Measurements from ENCODE around the gene AHSA1. TPM values are rescaled to one million over a fixed set of nuclear protein-coding genes. Genes with fewer than 3 reads are reported as not detected.

The AHSA1 gene
- total RNA-seq, 2 donors from 2014 or later, result 77.7 to 128 TPM

- Histone ChIP-seq H3K27ac (no peak within 1 kb of the TSS), H3K27me3 (replicated peaks; ENCODE audit: insufficient read depth) (no peaks in the 10 kb centered on the region), H3K4me3 (no peak within 1 kb of the TSS), H3K9me3 (peaks cover 13% of the 10 kb centered on the region), H3K4me1 (ENCODE audit: control insufficient read depth in 1 of 2, low read depth in 2 of 2) (no peaks in the 10 kb centered on the region), H3K36me3 (peaks cover 38% of the 10 kb centered on the region)
- TF ChIP-seq CTCF (IDR thresholded peaks at IDR 0.05), result no peak
- ATAC-seq (ENCODE audit: insufficient number of reproducible peaks, low FRiP score, low read depth) (no peak), DNase-seq (ENCODE audit: low spot score) (no peak)
Observed at GRCh38 chr14:77423423-77423822, 34.5 kb upstream of the AHSA1 start, which contains the start of gene NOXRED1. TSS of gene NOXRED1 (minus strand) at chr14:77423523. CDS start at chr14:77422889, 634 bp downstream.

GRCh38 chr14:77424862-77425261 is 33.0 kb upstream of the AHSA1 start:
- no peaks in the 10 kb centered on the region for H3K4me1 ChIP-seq (ENCODE audit: control insufficient read depth in 1 of 2, low read depth in 2 of 2)
- DNase-seq (ENCODE audit: low spot score) (no peak), ATAC-seq (ENCODE audit: insufficient number of reproducible peaks, low FRiP score, low read depth) (no peak)
- H3K9me3 ChIP-seq, result peaks cover under 1% of the 10 kb centered on the region
- H3K36me3 ChIP-seq, result peaks cover 51% of the 10 kb centered on the region
- no peak for TF ChIP-seq CTCF (IDR thresholded peaks at IDR 0.05)
- H3K27me3 ChIP-seq (replicated peaks; ENCODE audit: insufficient read depth), result no peaks in the 10 kb centered on the region
- no peak overlapping the region for H3K27ac ChIP-seq
- no peak overlapping the region for H3K4me3 ChIP-seq

GRCh38 chr14:77426396-77426795 is 31.5 kb upstream of the AHSA1 start:
- H3K27ac ChIP-seq, result no peak overlapping the region
- no peak overlapping the region for H3K4me3 ChIP-seq
- DNase-seq (ENCODE audit: low spot score) (no peak), ATAC-seq (ENCODE audit: insufficient number of reproducible peaks, low FRiP score, low read depth) (no peak)
- H3K27me3 ChIP-seq (replicated peaks; ENCODE audit: insufficient read depth), result no peaks in the 10 kb centered on the region
- peaks cover 49% of the 10 kb centered on the region for H3K36me3 ChIP-seq
- no peaks in the 10 kb centered on the region for H3K4me1 ChIP-seq (ENCODE audit: control insufficient read depth in 1 of 2, low read depth in 2 of 2)
- TF ChIP-seq CTCF (IDR thresholded peaks at IDR 0.05), result no peak
- H3K9me3 ChIP-seq, result no peaks in the 10 kb centered on the region

GRCh38 chr14:77436042-77436441 is 21.9 kb upstream of the AHSA1 start:
- TF ChIP-seq CTCF (IDR thresholded peaks at IDR 0.05), result no peak
- H3K36me3 ChIP-seq, result peaks cover 33% of the 10 kb centered on the region
- no peaks in the 10 kb centered on the region for H3K9me3 ChIP-seq

GRCh38 chr14:77438596-77438995 is 19.3 kb upstream of the AHSA1 start:
- no peak for DNase-seq (ENCODE audit: low spot score)
- H3K4me3 ChIP-seq, result no peak overlapping the region
- no peaks in the 10 kb centered on the region for H3K4me1 ChIP-seq (ENCODE audit: control insufficient read depth in 1 of 2, low read depth in 2 of 2)
- H3K27me3 ChIP-seq (replicated peaks; ENCODE audit: insufficient read depth), result no peaks in the 10 kb centered on the region
- peaks cover 49% of the 10 kb centered on the region for H3K36me3 ChIP-seq
- H3K27ac ChIP-seq, result no peak overlapping the region
- no peaks in the 10 kb centered on the region for H3K9me3 ChIP-seq
- no peak for ATAC-seq (ENCODE audit: insufficient number of reproducible peaks, low FRiP score, low read depth)
- no peak for TF ChIP-seq CTCF (IDR thresholded peaks at IDR 0.05)

More at GRCh38 chr14:77436042-77436441, 21.9 kb upstream of the AHSA1 start:
- H3K4me1 ChIP-seq (ENCODE audit: control insufficient read depth in 1 of 2, low read depth in 2 of 2), result no peaks in the 10 kb centered on the region
- no peak overlapping the region for H3K27ac ChIP-seq
- no peak overlapping the region for H3K4me3 ChIP-seq
- ATAC-seq (ENCODE audit: insufficient number of reproducible peaks, low FRiP score, low read depth), result no peak
- H3K27me3 ChIP-seq (replicated peaks; ENCODE audit: insufficient read depth), result no peaks in the 10 kb centered on the region
- DNase-seq (ENCODE audit: low spot score), result no peak
